DOHH2 (cell line): Measurements from ENCODE around the gene LCN15.
"Not testable (repeated sequence)": the region's sequence is repeated elsewhere in the genome, so short reads cannot be mapped to it uniquely, and the experiment has no call there.

Source experiments
- H3F3A ChIP-seq: fragments of 200-600 bp; sonication (generic), shearing (Covaris generic); 2 replicates; pipeline ENCODE4 v1.6.0; 2016; ENCODE audit warnings: antibody characterized with exemption, mild to moderate bottlenecking; ENCODE audit not compliant: control insufficient read depth, insufficient read depth
- H3K27ac ChIP-seq: fragments of 200-600 bp; sonication (generic); 2 replicates; pipeline ENCODE4 v1.5.1; 2014; ENCODE audit warnings: low read depth, mild to moderate bottlenecking, low read length, moderate library complexity
- H3K27me3 ChIP-seq: fragments of 200-600 bp; sonication (generic); 2 replicates; pipeline ENCODE4 v1.6.1; 2014; ENCODE audit warnings: mild to moderate bottlenecking, low read length, mixed read lengths; ENCODE audit not compliant: control insufficient read depth
- H3K36me3 ChIP-seq: fragments of 200-600 bp; sonication (generic); 2 replicates; pipeline ENCODE4 v1.6.1; 2014; ENCODE audit warnings: mild to moderate bottlenecking, low read length, moderate library complexity, mixed read lengths; ENCODE audit not compliant: control insufficient read depth
- H3K4me1 ChIP-seq: fragments of 200-600 bp; sonication (generic); 2 replicates; pipeline ENCODE4 v1.6.1; 2014; ENCODE audit warnings: mild to moderate bottlenecking, low read length, mixed read lengths; ENCODE audit not compliant: control insufficient read depth
- H3K4me2 ChIP-seq: fragments of 200-600 bp; sonication (generic); 2 replicates; pipeline ENCODE4 v1.6.0; 2014; ENCODE audit warnings: mild to moderate bottlenecking, low read length, moderate library complexity
- H3K4me3 ChIP-seq: fragments of 200-600 bp; sonication (generic); 2 replicates; pipeline ENCODE4 v1.5.1; 2014; ENCODE audit warnings: mild to moderate bottlenecking, low read length, mixed read lengths
- H3K79me2 ChIP-seq: fragments of 200-600 bp; sonication (generic); 2 replicates; pipeline ENCODE4 v1.6.1; 2014; ENCODE audit warnings: mild to moderate bottlenecking, low read length, mixed read lengths; ENCODE audit not compliant: control insufficient read depth
- H3K9me2 ChIP-seq: fragments of 200-600 bp; sonication (generic); replicated peaks from 2 replicates; pipeline ENCODE4 v1.6.1; 2014; ENCODE audit warnings: mild to moderate bottlenecking, low read length, mixed read lengths; ENCODE audit not compliant: control insufficient read depth
- H3K9me3 ChIP-seq: fragments of 200-600 bp; sonication (generic); 2 replicates; pipeline ENCODE4 v1.6.1; 2014; ENCODE audit warnings: antibody characterized with exemption, low read length, mixed read lengths; ENCODE audit not compliant: control insufficient read depth, insufficient read depth
- H4K20me1 ChIP-seq: fragments of 200-600 bp; sonication (generic); 2 replicates; pipeline ENCODE4 v1.6.0; 2014; ENCODE audit warnings: low read depth, mild to moderate bottlenecking, antibody characterized with exemption, low read length, moderate library complexity; ENCODE audit not compliant: control insufficient read depth, insufficient read depth
- CTCF ChIP-seq: fragments of 200-600 bp; sonication (generic); IDR thresholded peaks from one replicate; pipeline ENCODE4 v1.5.1; 2014; ENCODE audit warnings: antibody characterized with exemption, mild to moderate bottlenecking, low read depth, low read length; ENCODE audit not compliant: poor library complexity, severe bottlenecking
- EZH2phosphoT487 ChIP-seq: fragments of 200-600 bp; sonication (generic); IDR thresholded peaks from 2 replicates; pipeline ENCODE4 v1.6.1; 2017; ENCODE audit warnings: borderline replicate concordance, mild to moderate bottlenecking, antibody characterized with exemption, low read length, moderate library complexity, mixed read lengths

LCN15 gene

GRCh38 chr9:136757328-136757727 is 7.0 kb downstream of the LCN15 start:
- H3K79me2 ChIP-seq, result no peaks in the 10 kb centered on the region
- peak overlapping the region; percentile 37 for H3K27ac ChIP-seq
- H3K9me2 ChIP-seq, result no peaks in the 10 kb centered on the region
- H3K4me3 ChIP-seq, result no peak overlapping the region
- peak overlapping the region; percentile 50; the same call in 1 of the 2 replicates for H3K4me2 ChIP-seq
- peaks cover 23% of the 10 kb centered on the region for H3K9me3 ChIP-seq
- H4K20me1 ChIP-seq, result no peaks in the 10 kb centered on the region
- peaks cover 7% of the 10 kb centered on the region; the same call in 1 of the 2 replicates for H3K27me3 ChIP-seq
- H3K36me3 ChIP-seq, result no peaks in the 10 kb centered on the region
- H3K4me1 ChIP-seq, result peaks cover 33% of the 10 kb centered on the region
- no peak for TF ChIP-seq EZH2phosphoT487
- no peak for TF ChIP-seq CTCF
- H3F3A ChIP-seq, result no peaks in the 10 kb centered on the region; the same call in 1 of the 2 replicates

GRCh38 chr9:136756836-136757235 is 7.5 kb downstream of the LCN15 start:
- no peak overlapping the region for H3K4me3 ChIP-seq
- TF ChIP-seq EZH2phosphoT487 (no peak), CTCF (no peak)
- H3K4me1 ChIP-seq, result peaks cover 33% of the 10 kb centered on the region
- H3K36me3 ChIP-seq, result no peaks in the 10 kb centered on the region
- H3K79me2 ChIP-seq, result no peaks in the 10 kb centered on the region
- no peak overlapping the region for H3K4me2 ChIP-seq
- peaks cover 28% of the 10 kb centered on the region for H3K9me3 ChIP-seq
- no peak overlapping the region for H3K27ac ChIP-seq
- H3F3A ChIP-seq, result no peaks in the 10 kb centered on the region; the same call in 1 of the 2 replicates
- H3K9me2 ChIP-seq, result no peaks in the 10 kb centered on the region
- no peaks in the 10 kb centered on the region for H4K20me1 ChIP-seq
- peaks cover 7% of the 10 kb centered on the region; the same call in 1 of the 2 replicates for H3K27me3 ChIP-seq

- H3K27ac ChIP-seq, result no peak overlapping the region
- H3K79me2 ChIP-seq, result no peaks in the 10 kb centered on the region
- H3K9me2 ChIP-seq, result no peaks in the 10 kb centered on the region
- H4K20me1 ChIP-seq, result no peaks in the 10 kb centered on the region
- no peaks in the 10 kb centered on the region; the same call in 1 of the 2 replicates for H3F3A ChIP-seq
- peaks cover 35% of the 10 kb centered on the region for H3K9me3 ChIP-seq
- no peak for TF ChIP-seq CTCF
- TF ChIP-seq EZH2phosphoT487, result no peak
- H3K4me2 ChIP-seq, result no peak overlapping the region
- no peak overlapping the region for H3K4me3 ChIP-seq
- H3K4me1 ChIP-seq, result peaks cover 36% of the 10 kb centered on the region
- peaks cover 7% of the 10 kb centered on the region; the same call in 1 of the 2 replicates for H3K27me3 ChIP-seq
- no peaks in the 10 kb centered on the region for H3K36me3 ChIP-seq
These were observed 8.2 kb downstream of the LCN15 start for GRCh38 chr9:136756134-136756438.

- H3K27me3 ChIP-seq, H3K9me2 ChIP-seq, H3K27ac ChIP-seq, H3K79me2 ChIP-seq, H3F3A ChIP-seq, H3K36me3 ChIP-seq, H3K4me3 ChIP-seq, H3K4me2 ChIP-seq, H4K20me1 ChIP-seq: not testable (repeated sequence)
- H3K9me3 ChIP-seq, result peaks cover 38% of the 10 kb centered on the region
- peaks cover 36% of the 10 kb centered on the region for H3K4me1 ChIP-seq
These were observed 8.8 kb downstream of the LCN15 start for GRCh38 chr9:136755302-136756133.
